HepG2 (cell line): ENCODE measurements around the gene PDILT. TPM values are rescaled to one million over a fixed set of nuclear protein-coding genes. Genes with fewer than 3 reads are reported as not detected.

Experiments
- ATM ChIP-seq: fragments of 450-650 bp; IDR thresholded peaks from 2 replicates; pipeline ENCODE4 v1.7.1; 2017; ENCODE audit warnings: mild to moderate bottlenecking, borderline replicate concordance
- NR2F6 ChIP-seq, 2 experiments: IDR thresholded peaks; 2 replicates each; pipeline ENCODE4 v1.6.1; 2016; ENCODE audit warnings: antibody characterized with exemption in 1 of 2, mild to moderate bottlenecking in 1 of 2
- NRL ChIP-seq: sonication (generic); formaldehyde crosslinking; IDR thresholded peaks from 2 replicates; pipeline ENCODE4 v1.5.0; 2020; ENCODE audit warnings: missing genetic modification reagents, mild to moderate bottlenecking, moderate library complexity, borderline replicate concordance
- PPARG ChIP-seq: conservative IDR thresholded peaks from 2 replicates; pipeline ENCODE4 v1.6.1; 2016; ENCODE audit warnings: missing biosample characterization, missing genetic modification reagents
- RFX1 ChIP-seq: fragments of 450-650 bp; IDR thresholded peaks from 2 replicates; pipeline ENCODE4 v1.6.1; 2017
- RXRA ChIP-seq: sonication (generic); formaldehyde crosslinking; IDR thresholded peaks from 2 replicates; pipeline ENCODE4 v1.5.1; 2020; ENCODE audit warnings: missing genetic modification reagents
- RXRB ChIP-seq: IDR thresholded peaks from 2 replicates; pipeline ENCODE4 v1.6.1; 2016; ENCODE audit warnings: borderline replicate concordance, missing genetic modification reagents, missing compliant biosample characterization
- SAP130 ChIP-seq: IDR thresholded peaks from 2 replicates; pipeline ENCODE4 v1.6.1; 2016; ENCODE audit warnings: low read depth
- SPEN ChIP-seq: sonication (generic); formaldehyde crosslinking; IDR thresholded peaks from 2 replicates; pipeline ENCODE4 v1.5.1; 2020; ENCODE audit warnings: low read depth, mild to moderate bottlenecking, missing genetic modification reagents
- TEAD3 ChIP-seq: optimal IDR thresholded peaks from 2 replicates; pipeline ENCODE3; 2016; ENCODE audit warnings: borderline replicate concordance
- polyA plus RNA-seq, 8 experiments: library from polyadenylated mRNA; depleted of rRNA in 3 of 8; stranded (reverse) in 7 of 8; unstranded in 1 of 8; fragments of >200 nt; fragmentation: Illumina TruSeq in 4 of 8; extraction: Trizol in 4 of 8; gene quantifications; 2 replicates each; pipeline versions ENCODE4 v1.2.1 to v1.2.3, GENCODE V29; 2011 to 2016; ENCODE audit warnings: low read depth in 4 of 8, missing spikeins in 1 of 8, mixed read lengths in 1 of 8; ENCODE audit not compliant: insufficient read depth in 1 of 8
- total RNA-seq, 5 experiments: library from RNA; depleted of rRNA; stranded (reverse); fragments of >200 nt; fragmentation: Illumina TruSeq; extraction: Trizol; gene quantifications; 2 replicates each; pipeline ENCODE4 v1.2.3, GENCODE V29; 2016; ENCODE audit warnings: low read depth in 1 of 5
- TF ChIP-seq, protein P1 (sequence below), 2 experiments: sonication (generic) in 1 of 2; formaldehyde crosslinking in 1 of 2; IDR thresholded peaks; 2 replicates each; pipeline versions ENCODE4 v1.4.0 to v1.6.1; 2018 to 2020; ENCODE audit warnings: missing genetic modification reagents in 2 of 2, borderline replicate concordance in 1 of 2, low read depth in 1 of 2, mild to moderate bottlenecking in 1 of 2, missing biosample characterization in 1 of 2
- TF ChIP-seq, protein P2 (sequence below): sonication (generic); formaldehyde crosslinking; IDR thresholded peaks from 2 replicates; pipeline ENCODE4 v1.5.1; 2020; ENCODE audit warnings: missing genetic modification reagents, mild to moderate bottlenecking, borderline replicate concordance
- TF ChIP-seq, protein P3 (sequence below): sonication (generic); formaldehyde crosslinking; IDR thresholded peaks from 2 replicates; pipeline ENCODE4 v1.5.0; 2020; ENCODE audit warnings: mild to moderate bottlenecking, missing genetic modification reagents, moderate library complexity
- TF ChIP-seq, protein P4 (sequence below): sonication (generic); formaldehyde crosslinking; IDR thresholded peaks from 2 replicates; pipeline ENCODE4; 2020; ENCODE audit warnings: missing genetic modification reagents, mild to moderate bottlenecking, borderline replicate concordance
- TF ChIP-seq, protein P5 (sequence below): sonication (generic); formaldehyde crosslinking; IDR thresholded peaks from 2 replicates; pipeline ENCODE4 v1.5.1; 2020; ENCODE audit warnings: mild to moderate bottlenecking, missing genetic modification reagents, moderate library complexity

Gene PDILT
- total and polyA plus RNA-seq, 2 of the 13 experiments (the other 11 are each of a cell fraction or from before 2014, with no cell fraction given) = not detected

DNA sequence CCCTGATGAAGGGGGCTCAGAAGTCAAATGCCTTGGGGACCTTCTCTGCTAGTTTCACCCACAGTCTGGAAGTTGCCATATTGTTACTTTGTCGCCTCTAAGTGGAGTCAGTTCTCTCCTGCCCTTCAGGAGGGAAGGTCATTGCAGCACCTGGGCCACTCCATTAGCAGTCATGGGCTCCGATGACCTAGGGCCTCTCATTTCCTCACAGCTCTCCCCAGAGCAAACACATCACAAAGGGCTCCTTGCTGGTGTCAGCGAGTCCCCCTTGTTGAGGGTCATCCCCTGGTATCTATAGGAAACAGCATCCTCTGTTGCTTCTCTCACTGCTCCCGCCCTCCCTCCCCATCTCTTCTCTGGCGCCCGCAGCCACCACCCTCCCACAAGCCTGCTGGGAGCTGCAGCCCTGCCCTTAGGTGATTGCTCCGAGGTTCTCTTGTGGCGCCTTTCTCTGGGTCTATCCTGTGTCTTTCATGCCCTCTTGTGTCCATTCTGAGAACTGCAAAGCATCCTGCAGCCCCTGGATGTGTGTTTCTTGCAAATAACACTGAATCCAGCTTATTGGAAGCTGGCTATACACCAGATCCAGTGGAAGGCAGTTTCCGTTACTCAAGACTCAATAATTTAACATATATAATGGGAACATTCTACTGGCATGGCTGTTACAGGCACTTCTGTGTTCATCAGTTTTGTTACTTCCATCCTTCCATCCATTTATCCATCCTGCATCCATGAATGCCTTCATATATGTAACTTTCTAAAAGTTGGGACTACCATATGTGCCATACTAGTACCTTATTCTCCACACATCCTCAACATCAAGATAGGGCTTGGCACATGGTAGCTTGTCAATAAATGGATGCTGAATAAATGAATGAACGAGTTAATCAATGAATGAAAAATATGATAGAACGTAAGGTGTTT lies 21.2 kb downstream of the PDILT start (continued):
- TF ChIP-seq, protein P1, sequence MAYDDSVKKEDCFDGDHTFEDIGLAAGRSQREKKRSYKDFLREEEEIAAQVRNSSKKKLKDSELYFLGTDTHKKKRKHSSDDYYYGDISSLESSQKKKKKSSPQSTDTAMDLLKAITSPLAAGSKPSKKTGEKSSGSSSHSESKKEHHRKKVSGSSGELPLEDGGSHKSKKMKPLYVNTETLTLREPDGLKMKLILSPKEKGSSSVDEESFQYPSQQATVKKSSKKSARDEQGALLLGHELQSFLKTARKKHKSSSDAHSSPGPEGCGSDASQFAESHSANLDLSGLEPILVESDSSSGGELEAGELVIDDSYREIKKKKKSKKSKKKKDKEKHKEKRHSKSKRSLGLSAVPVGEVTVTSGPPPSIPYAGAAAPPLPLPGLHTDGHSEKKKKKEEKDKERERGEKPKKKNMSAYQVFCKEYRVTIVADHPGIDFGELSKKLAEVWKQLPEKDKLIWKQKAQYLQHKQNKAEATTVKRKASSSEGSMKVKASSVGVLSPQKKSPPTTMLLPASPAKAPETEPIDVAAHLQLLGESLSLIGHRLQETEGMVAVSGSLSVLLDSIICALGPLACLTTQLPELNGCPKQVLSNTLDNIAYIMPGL (CRISPR knock-in tag; IDR thresholded peaks at IDR 0.05; ENCODE audit: borderline replicate concordance in 1 of 2, low read depth in 1 of 2) = peak in 1 of 2 experiments; percentile 61; a peak in 1 of 4 replicates
- TF ChIP-seq NR2F6 (IDR thresholded peaks at IDR 0.05) (no peak), NR2F6 (CRISPR knock-in tag; IDR thresholded peaks at IDR 0.05) (peak; percentile 20; the same call in 1 of the 2 replicates), NRL (CRISPR knock-in tag) (0 out of 2 replicates have a peak, but pooled peaks have one; percentile 49), SAP130 (CRISPR knock-in tag) (0 out of 2 replicates have a peak, but pooled peaks have one; percentile 16), RXRA (CRISPR knock-in tag) (no peak), RXRB (CRISPR knock-in tag) (peak; percentile 60; the same call in 1 of the 2 replicates), TEAD3 (CRISPR knock-in tag) (peak; percentile 23), SPEN (CRISPR knock-in tag) (0 out of 2 replicates have a peak, but pooled peaks have one; percentile 14), PPARG (CRISPR knock-in tag) (0 out of 2 replicates have a peak, but pooled peaks have one; percentile 30), RFX1 (no peak), ATM (no peak)
- TF ChIP-seq, protein P2, sequence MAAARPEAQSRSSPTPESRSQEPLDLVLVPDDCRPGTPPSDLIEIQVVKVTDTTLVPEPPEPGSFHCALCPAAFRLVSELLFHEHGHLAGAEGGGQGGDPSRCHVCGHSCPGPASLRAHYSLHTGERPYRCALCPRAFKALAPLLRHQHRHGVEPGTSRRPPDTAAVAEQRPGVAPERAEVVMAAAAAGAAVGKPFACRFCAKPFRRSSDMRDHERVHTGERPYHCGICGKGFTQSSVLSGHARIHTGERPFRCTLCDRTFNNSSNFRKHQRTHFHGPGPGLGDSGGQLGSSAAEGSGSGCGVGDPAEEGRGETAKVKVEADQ = 0 out of 2 replicates have a peak, but pooled peaks have one; percentile 60
- TF ChIP-seq, protein P3, sequence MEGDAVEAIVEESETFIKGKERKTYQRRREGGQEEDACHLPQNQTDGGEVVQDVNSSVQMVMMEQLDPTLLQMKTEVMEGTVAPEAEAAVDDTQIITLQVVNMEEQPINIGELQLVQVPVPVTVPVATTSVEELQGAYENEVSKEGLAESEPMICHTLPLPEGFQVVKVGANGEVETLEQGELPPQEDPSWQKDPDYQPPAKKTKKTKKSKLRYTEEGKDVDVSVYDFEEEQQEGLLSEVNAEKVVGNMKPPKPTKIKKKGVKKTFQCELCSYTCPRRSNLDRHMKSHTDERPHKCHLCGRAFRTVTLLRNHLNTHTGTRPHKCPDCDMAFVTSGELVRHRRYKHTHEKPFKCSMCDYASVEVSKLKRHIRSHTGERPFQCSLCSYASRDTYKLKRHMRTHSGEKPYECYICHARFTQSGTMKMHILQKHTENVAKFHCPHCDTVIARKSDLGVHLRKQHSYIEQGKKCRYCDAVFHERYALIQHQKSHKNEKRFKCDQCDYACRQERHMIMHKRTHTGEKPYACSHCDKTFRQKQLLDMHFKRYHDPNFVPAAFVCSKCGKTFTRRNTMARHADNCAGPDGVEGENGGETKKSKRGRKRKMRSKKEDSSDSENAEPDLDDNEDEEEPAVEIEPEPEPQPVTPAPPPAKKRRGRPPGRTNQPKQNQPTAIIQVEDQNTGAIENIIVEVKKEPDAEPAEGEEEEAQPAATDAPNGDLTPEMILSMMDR (CRISPR knock-in tag) = peak; percentile 93
- TF ChIP-seq, protein P4, sequence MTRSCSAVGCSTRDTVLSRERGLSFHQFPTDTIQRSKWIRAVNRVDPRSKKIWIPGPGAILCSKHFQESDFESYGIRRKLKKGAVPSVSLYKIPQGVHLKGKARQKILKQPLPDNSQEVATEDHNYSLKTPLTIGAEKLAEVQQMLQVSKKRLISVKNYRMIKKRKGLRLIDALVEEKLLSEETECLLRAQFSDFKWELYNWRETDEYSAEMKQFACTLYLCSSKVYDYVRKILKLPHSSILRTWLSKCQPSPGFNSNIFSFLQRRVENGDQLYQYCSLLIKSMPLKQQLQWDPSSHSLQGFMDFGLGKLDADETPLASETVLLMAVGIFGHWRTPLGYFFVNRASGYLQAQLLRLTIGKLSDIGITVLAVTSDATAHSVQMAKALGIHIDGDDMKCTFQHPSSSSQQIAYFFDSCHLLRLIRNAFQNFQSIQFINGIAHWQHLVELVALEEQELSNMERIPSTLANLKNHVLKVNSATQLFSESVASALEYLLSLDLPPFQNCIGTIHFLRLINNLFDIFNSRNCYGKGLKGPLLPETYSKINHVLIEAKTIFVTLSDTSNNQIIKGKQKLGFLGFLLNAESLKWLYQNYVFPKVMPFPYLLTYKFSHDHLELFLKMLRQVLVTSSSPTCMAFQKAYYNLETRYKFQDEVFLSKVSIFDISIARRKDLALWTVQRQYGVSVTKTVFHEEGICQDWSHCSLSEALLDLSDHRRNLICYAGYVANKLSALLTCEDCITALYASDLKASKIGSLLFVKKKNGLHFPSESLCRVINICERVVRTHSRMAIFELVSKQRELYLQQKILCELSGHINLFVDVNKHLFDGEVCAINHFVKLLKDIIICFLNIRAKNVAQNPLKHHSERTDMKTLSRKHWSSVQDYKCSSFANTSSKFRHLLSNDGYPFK (CRISPR knock-in tag) = 0 out of 2 replicates have a peak, but pooled peaks have one; percentile 37
- TF ChIP-seq, protein P5, sequence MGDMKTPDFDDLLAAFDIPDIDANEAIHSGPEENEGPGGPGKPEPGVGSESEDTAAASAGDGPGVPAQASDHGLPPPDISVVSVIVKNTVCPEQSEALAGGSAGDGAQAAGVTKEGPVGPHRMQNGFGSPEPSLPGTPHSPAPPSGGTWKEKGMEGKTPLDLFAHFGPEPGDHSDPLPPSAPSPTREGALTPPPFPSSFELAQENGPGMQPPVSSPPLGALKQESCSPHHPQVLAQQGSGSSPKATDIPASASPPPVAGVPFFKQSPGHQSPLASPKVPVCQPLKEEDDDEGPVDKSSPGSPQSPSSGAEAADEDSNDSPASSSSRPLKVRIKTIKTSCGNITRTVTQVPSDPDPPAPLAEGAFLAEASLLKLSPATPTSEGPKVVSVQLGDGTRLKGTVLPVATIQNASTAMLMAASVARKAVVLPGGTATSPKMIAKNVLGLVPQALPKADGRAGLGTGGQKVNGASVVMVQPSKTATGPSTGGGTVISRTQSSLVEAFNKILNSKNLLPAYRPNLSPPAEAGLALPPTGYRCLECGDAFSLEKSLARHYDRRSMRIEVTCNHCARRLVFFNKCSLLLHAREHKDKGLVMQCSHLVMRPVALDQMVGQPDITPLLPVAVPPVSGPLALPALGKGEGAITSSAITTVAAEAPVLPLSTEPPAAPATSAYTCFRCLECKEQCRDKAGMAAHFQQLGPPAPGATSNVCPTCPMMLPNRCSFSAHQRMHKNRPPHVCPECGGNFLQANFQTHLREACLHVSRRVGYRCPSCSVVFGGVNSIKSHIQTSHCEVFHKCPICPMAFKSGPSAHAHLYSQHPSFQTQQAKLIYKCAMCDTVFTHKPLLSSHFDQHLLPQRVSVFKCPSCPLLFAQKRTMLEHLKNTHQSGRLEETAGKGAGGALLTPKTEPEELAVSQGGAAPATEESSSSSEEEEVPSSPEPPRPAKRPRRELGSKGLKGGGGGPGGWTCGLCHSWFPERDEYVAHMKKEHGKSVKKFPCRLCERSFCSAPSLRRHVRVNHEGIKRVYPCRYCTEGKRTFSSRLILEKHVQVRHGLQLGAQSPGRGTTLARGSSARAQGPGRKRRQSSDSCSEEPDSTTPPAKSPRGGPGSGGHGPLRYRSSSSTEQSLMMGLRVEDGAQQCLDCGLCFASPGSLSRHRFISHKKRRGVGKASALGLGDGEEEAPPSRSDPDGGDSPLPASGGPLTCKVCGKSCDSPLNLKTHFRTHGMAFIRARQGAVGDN (CRISPR knock-in tag) = 0 out of 2 replicates have a peak, but pooled peaks have one; percentile 21
